ENCODE data around the gene MATR3. TPM values are rescaled to one million over a fixed set of nuclear protein-coding genes. Genes with fewer than 3 reads are reported as not detected.
"Not testable (repeated sequence)": the region's sequence is repeated elsewhere in the genome, so short reads cannot be mapped to it uniquely, and the experiment has no call there.

The MATR3 gene, protein sequence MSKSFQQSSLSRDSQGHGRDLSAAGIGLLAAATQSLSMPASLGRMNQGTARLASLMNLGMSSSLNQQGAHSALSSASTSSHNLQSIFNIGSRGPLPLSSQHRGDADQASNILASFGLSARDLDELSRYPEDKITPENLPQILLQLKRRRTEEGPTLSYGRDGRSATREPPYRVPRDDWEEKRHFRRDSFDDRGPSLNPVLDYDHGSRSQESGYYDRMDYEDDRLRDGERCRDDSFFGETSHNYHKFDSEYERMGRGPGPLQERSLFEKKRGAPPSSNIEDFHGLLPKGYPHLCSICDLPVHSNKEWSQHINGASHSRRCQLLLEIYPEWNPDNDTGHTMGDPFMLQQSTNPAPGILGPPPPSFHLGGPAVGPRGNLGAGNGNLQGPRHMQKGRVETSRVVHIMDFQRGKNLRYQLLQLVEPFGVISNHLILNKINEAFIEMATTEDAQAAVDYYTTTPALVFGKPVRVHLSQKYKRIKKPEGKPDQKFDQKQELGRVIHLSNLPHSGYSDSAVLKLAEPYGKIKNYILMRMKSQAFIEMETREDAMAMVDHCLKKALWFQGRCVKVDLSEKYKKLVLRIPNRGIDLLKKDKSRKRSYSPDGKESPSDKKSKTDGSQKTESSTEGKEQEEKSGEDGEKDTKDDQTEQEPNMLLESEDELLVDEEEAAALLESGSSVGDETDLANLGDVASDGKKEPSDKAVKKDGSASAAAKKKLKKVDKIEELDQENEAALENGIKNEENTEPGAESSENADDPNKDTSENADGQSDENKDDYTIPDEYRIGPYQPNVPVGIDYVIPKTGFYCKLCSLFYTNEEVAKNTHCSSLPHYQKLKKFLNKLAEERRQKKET
- 291 TPM for polyA plus RNA-seq (2013, experiment 1 of 2; ENCODE audit: insufficient read length)
- polyA plus RNA-seq (2013, experiment 2 of 2; ENCODE audit: insufficient read length): 278 TPM

DNA sequence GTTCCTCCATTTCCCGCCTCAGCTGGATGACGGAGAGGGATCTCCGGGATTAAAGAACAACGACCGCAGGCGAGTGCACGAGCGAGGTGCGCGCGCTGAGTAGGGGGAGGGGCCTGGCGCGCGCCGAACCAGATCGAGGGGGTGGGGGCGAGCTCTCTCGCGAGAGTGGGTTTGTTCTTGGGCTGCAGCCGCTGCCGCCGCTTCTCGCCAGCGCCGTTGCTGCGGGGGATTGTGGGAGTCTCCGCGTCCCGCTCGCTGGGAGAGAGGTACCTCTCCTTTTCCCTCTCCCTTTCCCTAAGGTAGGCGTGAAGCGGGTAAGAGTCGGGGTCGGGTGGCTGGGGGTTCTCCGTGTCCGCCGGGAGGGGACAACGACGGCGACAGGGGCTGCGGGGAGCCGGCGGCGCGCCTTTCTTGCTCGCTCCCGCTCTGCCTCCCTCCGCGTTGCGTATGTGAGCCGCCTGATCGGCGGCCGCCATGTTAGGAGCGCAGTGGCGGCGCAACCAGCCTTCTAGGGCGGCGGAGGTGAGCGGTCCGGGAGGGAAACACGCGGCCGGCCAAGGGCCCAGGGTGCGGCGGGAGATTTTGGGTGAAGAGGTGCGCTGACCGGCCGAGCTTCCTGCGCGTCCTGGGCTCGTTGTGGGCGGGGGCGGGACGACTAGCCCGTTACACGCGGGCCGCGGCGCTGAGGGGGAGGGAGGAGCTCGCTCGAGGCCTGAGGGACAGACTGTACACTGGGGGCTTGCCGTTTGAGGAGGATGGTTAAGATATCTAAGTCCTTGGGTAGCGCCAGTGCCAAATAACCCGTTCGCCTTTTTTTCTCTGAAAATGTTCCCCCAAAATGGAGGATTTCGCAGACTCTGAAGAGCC lies at the start of gene MATR3:
MATR3 (plus strand) TSS at position 234 of the 867 bp plus-strand sequence. CDS start 13,676 bp downstream, outside the sequence.
- DNase-seq: peak; percentile 97

DNA sequence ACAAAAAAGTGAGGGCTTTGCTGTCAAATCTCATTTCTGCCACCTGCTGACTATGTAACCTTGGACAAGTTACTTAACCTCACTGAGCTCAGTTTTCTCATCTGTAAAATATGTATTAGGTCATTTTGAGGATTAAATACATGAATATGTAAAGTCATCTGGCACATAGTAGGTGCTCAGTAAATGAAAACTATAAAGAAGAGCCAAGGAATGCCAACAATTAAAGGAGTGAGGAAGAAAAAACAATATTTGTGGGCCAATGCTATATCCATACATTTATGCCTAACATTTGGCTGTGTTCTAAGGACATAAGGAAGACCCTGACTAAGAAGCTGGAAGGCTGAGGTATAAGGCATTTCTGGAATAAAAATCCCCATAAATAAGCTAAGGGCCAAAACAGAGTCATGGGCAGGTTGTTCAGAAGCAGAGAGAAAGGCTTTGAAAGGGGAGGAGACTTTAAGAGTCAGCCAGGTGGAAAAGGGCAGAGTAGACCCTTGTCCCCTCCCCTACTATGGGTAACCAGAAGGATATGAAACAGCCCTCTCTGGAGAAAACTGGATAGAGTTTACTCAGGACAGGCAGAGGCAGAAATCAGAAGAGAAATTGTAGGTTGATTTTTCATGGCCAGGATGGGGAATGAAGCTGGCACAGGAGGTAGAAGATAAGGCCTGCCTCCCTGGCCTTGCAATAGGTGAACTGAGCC lies 47.8 kb upstream of the MATR3 start:
- DNase-seq: no peak

DNA sequence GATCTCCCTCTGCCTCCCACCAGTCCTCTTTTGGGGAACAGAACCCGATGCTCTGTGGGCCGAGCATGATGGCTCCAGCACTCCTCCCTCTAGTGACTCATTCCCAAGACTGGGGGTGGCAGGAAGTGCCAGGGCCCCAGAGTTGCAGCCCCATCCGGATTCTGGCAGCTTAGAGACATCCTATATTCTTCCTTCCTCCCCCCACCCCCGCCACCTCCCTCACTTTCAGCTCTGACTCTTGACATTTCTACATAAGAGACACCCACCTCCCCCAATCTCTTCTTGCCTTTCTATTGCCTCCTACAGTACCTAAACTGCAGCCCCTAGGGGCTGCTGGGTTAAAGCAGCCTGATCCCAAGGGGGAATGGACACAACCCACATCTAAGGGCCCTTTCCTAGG lies 47.1 kb upstream of the MATR3 start:
- peak; percentile 75 for DNase-seq

DNA sequence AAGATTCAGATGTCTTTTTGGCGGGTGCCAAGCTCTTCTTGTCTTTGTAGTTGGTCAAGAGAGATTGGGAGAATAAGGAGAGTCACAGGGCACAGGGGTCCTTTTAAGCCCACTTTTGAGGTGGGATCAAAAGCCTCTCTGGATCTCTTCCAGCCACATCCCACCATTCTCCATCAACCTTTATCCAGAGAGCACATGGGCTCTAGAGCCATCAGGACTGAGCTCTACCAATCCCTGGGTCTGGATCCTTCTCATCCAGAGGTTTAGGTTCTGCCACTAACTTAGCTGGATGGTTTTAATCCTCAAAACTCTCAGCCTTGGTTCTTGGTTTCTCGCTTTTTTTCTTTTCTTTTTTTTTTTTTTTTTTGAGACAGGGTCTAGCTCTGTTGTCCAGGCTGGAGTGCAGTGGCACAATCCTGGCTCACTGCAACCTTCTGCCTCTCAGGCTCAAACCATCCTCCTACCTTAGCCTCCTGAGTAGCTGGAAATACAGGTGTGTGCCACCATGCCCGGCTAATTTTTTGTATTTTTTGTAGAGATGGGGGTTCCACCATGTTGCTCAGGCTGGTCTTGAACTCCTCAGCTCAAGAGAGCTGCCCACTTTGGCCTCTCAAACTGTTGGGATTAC lies 44.6 kb upstream of the MATR3 start:
- no peak for DNase-seq

DNA sequence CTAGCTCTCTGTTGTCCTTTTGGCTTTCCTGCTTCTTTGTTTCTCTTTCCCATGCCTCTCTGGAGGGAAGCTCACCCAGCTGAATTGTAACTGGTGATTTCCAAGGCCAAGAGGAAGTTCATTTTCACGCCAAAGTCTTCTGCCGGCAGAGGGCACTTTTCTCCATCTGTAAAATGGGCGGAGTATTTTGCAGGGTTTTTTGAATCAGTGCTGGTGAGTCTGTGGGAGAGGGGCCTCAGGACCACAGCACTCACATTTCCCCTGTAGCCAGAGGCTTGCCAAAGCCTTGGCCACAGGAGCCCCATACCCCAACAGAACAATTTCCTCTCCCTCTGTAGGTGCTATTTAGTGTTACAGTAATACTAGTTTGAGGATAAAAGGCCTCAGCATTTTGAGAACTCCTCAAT lies 42.3 kb upstream of the MATR3 start:
- no peak for DNase-seq

DNA sequence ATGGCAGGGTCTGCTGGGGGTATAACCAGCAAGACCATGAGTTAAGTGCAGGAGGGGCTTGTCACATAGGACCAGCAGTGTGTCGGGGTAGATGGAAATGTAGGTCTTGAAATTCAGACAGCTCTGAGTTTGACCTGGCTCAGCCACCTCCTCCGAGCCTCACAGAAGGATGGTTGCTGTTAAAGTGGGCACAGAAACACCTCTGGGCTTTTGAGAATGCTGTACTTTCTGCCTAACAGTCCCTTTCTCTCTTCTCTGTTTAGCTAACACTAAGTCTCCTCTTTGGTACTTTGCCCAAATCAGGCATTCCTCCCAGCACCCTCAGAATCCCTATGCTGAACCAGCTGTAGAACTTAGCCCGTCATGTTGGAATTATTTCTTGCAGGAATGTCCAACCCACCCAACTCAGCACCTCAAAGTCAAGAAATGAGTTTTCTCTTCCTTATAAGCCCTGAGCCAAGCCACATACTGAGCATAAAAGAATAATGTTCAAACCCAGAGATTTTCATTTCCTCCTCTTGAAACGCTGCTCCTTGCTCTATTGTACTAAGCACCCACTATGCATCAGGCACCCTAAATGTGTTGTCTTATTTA lies 41.7 kb upstream of the MATR3 start:
- DNase-seq: peak; percentile 67

DNA sequence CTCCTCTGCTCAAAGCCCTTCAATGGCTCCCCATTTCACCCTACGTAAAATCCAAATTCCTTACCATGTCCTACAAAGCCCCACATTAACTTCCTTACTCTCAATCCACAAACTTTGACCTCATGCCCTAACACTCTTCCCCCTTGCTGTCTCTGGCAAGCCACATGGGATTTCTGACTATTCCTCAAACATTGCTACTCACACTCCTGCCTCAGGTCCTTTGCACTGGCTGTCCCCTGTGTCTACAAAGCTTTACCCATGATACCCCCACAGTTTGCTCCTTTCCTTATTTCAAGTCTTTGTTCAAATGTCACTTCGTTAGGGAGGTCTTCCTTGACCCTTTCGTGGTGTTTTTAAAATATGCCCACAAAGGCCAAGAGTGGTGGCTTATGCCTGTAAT lies 40.4 kb upstream of the MATR3 start:
- DNase-seq: no peak

DNA sequence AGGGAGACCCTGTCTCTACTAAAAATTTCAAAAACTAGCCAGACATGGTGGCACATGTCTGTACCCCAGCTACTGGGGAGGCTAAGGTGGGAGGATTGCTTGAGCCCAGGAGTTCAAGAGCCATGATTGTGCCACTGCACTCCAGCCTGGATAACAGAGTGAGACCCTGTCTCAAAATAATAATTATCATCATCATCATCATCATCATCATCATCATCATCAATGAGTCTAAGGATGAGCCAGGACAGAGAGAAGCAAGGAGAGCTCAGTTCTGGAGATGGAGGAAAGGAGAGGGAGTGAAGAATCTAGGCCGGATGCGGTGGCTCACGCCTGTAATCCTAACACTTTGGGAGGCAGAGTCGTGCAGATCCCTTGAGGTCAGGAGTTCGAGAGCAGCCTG lies 36.7 kb upstream of the MATR3 start:
- no peak for DNase-seq

DNA sequence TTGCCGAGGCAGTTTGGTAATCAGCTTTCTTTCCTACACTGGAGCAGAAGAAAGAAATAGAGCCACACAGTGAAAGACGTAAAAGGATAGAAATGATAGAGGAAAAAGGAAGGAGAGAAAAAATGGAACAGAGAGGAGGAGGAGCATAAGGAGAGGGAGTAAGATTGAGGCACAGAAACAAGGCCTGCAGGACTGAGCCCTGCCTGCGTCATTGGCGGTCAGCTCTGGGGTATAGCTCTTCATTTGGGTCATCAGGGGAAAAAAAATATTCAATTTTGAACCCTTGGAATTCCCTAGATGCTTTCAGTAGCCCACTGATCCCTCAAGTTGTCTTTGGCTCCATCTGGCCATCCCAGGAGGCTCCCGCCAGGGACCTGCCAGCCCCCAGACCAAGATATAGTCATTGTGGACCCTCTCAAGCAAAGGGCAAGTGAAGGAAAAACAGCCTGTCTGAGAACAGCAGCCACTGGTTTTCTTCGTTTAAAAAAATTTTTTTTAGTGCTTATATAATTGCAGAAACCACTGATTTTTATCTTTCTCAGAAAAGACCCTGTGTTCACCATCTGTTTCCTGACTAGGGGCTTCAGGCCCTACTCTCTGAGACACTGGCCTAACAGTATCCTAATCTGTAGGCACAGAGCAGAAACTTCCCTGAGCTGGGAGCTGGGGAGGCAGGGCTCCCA lies 31.3 kb upstream of the MATR3 start:
- DNase-seq: no peak

DNA sequence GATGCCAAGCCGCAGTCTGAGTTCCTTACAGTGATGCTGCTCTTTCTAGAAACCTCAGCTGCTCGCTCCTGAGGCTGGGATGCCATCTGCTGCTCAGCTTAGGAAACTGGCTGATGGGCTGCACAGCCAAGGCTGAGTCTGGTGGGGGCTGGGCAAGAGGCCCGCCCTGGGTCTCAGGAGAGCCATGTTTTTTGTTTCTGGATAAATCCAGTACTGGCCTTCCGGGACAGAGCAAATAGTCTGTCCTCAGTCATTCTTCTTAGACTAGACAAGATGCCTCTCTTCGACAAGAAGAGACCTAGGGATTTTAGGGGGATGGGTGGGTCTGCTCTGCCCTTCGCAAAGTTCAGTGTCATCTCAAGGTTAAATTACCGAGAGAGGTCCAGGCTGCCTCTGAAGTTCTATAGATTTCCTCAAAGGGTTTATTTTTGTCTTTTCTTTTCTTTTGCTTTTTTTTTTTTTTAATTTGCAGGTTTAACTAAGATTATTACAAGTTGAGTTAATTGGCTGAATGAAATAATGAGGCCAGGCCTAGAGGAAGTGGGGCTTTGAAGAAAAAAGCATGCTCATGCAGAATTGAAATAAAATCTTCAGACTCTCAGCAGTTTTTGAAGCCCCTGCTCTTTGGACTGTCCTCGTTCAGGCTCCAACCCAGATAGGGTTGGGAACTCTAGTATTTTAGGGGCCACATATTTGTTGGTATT lies 30.6 kb upstream of the MATR3 start:
- peak; percentile 93 for DNase-seq

DNA sequence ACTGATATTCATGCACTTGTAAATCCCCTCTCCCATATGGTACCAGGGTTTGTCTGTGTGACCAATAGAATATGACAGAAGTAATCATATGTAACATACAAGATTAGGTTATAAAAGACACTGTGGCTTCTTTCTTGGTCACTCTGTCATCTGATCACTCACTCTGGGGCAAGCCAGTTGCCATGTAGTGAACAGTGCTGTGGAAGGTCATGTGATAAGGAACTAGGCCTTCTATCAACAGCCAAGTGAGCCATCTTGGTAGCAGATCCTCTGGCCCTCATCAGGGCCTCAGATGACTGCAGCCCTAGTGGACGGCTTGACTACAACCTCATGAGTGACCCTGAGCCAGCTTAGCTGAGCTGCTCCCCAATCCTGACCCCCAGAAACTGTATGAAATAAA lies 30.0 kb upstream of the MATR3 start:
- no peak for DNase-seq

DNA sequence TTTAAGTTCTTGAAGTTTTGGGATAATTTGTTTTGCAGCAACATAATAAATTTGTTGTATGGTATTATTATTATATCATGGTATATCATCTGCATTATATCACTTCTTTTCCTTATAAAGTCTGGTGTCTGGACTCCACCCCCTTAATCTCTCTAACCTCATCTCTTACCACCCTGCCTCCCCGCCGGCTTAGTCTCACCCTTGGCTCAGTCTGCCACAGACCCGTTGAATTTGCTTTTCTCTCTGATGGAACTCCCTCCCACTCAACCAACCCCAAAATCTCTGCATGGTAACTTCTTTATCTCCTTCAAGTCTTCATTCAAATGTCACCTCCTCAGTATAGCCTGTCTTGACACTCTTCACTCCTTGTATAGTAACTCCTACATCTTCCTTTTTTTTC lies 29.6 kb upstream of the MATR3 start:
- no peak for DNase-seq

DNA sequence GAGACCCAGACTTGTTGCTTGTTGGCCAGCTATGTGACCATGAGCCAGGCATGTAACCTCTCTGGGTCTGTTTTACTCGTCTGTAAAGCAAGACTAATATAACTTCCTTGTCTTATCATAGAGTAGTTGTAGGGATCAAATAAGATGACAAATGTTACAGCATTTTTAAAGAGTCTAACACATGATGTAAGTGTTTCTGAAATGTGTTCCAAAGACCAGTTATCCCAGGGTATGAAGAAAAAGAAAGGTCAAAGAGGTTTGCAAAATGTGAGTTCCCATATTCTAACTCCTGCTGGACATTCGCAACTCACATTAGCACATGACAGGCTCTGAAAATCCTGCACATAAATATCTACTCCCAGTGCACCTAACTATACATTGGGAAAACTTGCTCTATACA lies 28.5 kb upstream of the MATR3 start:
- DNase-seq: no peak

DNA sequence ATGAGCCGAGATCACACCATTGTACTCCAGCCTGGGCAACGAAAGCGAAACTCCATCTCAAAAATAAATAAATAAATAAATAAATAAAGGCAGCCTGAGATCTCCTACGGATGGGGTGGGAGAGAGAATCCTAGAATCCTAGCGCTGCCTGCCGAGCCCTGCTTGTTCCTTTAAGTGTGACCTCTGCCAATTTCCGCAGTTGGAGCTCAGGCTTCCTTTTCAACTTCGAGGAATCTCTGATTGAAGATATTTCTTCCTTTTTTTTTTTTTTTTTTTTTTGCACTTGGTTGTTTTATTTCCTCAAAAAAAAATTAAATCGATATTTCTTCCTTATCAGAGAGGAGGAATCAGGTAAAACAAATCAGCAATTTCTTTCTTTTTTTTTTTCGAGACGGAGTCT lies 27.3 kb upstream of the MATR3 start:
- DNase-seq: no peak

DNA sequence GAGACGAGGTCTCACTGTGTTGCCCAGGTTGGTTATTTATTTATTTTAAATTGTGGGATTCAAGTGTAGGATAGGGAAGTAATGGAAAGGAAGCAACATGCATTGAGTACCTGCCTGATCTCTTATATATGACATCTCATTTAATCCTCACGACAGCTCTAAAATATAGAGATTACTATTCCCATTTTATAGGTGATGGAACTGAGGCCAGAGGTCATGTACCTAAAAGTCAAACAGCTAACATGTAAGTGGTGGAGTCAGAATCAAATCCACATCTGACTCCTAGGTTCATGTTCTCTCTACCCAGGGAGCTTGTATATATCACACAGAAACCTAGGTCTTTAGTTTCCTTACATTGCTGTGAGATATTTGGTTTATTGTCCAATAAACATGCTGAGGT lies 26.1 kb upstream of the MATR3 start:
- no peak for DNase-seq

DNA sequence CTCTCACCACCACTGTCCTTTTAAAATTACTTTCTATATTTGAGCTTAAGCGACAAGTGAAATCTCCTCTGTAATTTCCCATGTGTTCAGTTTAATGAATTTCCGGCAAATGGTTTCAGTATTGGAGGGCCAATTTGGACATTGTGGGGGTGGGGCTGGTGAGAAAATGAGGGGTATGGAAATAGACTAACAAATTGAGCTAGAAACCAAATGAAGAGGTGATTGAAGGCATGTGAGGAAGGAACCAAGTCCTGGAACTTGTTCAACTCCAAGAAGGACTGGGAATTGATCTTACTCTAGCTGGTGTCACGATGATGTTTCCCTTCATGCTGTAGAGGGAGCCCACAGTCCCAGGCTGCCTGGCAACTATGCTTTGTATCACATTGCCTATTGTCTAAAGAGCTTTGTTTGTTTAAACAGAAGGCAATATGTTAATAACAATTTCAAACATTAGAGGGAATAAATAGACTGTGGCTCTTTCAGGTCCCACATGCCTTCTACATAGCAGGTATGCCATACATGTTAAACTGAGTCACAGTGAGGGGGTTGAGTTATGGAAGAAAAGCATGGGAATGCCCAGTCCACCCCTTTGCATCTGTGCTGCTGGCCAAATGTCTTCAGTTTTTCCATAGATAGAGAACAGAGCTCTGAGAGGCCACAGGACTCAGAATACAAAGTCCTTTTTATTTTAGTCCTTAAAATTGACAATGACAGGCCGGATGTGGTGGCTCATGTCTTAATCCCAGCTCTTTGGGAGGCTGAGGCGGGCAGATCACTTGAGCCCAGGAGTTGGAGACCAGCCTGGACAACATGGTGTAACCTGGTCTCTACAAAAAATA lies 25.0 kb upstream of the MATR3 start:
- no peak for DNase-seq

DNA sequence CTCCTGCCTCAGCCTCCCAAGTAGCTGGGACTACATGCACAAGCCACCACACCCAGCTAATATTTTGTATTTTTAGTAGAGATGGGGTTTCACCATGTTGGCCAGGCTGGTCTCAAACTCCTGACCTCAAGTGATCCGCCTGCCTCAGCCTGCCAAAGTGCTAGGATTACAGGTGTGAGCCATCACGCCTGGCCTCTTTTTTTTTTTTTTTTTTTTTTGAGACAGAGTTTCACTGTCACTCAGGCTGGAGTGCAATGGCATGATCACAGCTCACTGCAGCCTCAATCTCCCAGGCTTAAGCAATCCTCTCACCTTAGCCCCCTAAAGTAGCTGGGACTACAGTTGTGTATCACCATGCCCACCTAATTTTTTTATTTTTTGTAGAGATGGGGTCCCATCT lies 22.8 kb upstream of the MATR3 start:
- DNase-seq: not testable (repeated sequence)

DNA sequence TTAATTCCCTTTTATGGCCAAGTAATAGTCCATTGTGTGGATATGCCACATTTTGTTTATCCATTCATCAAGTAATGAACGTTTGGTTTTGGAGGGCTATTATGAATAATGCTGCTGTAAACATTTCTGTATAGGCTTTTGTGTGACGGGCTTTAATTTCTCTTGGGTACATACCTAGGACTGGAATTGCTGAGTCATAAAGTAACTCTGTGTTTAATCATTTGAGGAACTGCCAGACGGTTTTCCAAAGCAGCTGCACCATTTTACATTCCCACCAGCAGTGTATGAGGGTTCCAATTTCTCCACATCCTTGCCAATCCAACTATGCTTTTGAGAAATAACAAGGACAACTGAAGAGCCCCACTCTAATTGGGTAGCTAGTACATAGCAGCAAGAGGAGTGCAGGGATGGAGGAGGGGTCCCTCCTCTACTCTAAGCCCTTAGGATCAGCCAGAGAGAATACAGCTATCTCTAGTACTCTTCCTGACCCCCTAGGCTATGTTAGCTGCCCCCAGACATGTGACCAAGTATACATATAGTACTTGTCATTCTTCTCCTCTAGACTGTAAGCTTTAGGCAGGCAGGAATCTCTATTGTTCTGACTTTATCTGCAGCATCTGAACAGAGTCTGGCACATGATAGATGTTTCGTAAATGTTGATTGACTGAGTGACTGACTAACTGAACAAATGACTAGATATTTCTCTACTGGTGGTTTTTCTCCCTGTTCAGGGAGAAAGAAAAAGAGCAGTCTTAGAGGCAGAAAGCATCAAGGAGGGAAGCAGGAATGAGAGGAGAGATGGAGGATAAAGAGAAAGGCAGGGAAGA lies 22.1 kb upstream of the MATR3 start:
- DNase-seq: peak; percentile 86
